Bronchial epithelial cell (primary cell): ENCODE data around the gene DNAI2. TPM values are rescaled to one million over a fixed set of nuclear protein-coding genes. Genes with fewer than 3 reads are reported as not detected.

ENCODE experiments used
- DNase-seq: peaks from one replicate; pipeline ENCODE4 v3.0.0-alpha.2; 2010; ENCODE audit warnings: low read depth
- FAIRE-seq: peaks from 2 replicates; lab custom pipeline; 2011; peaks lifted over from hg19 to GRCh38; lab: Jason Lieb, UNC
- H3K27me3 ChIP-seq: 2 replicates; pipeline ENCODE4 v1.5.1; 2011; ENCODE audit warnings: low read length; ENCODE audit not compliant: control insufficient read depth, insufficient read depth
- H3K36me3 ChIP-seq: 2 replicates; pipeline ENCODE4 v1.5.1; 2011; ENCODE audit warnings: low read length; ENCODE audit not compliant: control insufficient read depth, insufficient read depth
- H3K4me3 ChIP-seq: 2 replicates; pipeline ENCODE4 v1.5.1; 2011; ENCODE audit warnings: mild to moderate bottlenecking, low read depth, low read length, control low read depth
- CTCF ChIP-seq: IDR thresholded peaks from 2 replicates; pipeline ENCODE4 v1.5.1; 2011; ENCODE audit warnings: mild to moderate bottlenecking, moderate library complexity, low read length, control low read depth, inconsistent platforms; ENCODE audit not compliant: insufficient read depth, severe bottlenecking
- total RNA-seq: library from RNA; depleted of rRNA; stranded (reverse); fragments of >200 nt; gene quantifications from 2 replicates; pipeline ENCODE4 v1.2.1, GENCODE V29; 2014

The DNAI2 gene
- total RNA-seq, 1 donor from 2014 or later: not detected

GRCh38 chr17:74340470-74341023, 66.5 kb downstream of the DNAI2 start:
- FAIRE-seq: no peak
- Histone ChIP-seq H3K36me3 (no peaks in the 10 kb centered on the region), H3K4me3 (no peak overlapping the region), H3K27me3 (peaks cover 2% of the 10 kb centered on the region)
- no peak for TF ChIP-seq CTCF
- DNase-seq: no peak

GRCh38 chr17:74342224-74342623, 68.2 kb downstream of the DNAI2 start:
- Histone ChIP-seq H3K27me3 (peaks cover 2% of the 10 kb centered on the region), H3K4me3 (no peak overlapping the region), H3K36me3 (no peaks in the 10 kb centered on the region)
- DNase-seq (no peak), FAIRE-seq (no peak)
- no peak for TF ChIP-seq CTCF

- no peak for DNase-seq
- peaks cover 2% of the 10 kb centered on the region for H3K27me3 ChIP-seq
Observed at GRCh38 chr17:74343121-74343520, 69.1 kb downstream of the DNAI2 start.

GRCh38 chr17:74343526-74344284, 69.7 kb downstream of the DNAI2 start:
- DNase-seq (no peak), FAIRE-seq (no peak)
- H3K36me3 ChIP-seq: no peaks in the 10 kb centered on the region
- H3K27me3 ChIP-seq: peaks cover 2% of the 10 kb centered on the region
- TF ChIP-seq CTCF: no peak
- no peak overlapping the region for H3K4me3 ChIP-seq

More at GRCh38 chr17:74343121-74343520, 69.1 kb downstream of the DNAI2 start:
- no peaks in the 10 kb centered on the region for H3K36me3 ChIP-seq
- no peak for TF ChIP-seq CTCF
- H3K4me3 ChIP-seq: no peak overlapping the region
- FAIRE-seq: no peak

GRCh38 chr17:74344658-74345057, 70.6 kb downstream of the DNAI2 start:
- Histone ChIP-seq H3K4me3 (no peak overlapping the region), H3K36me3 (no peaks in the 10 kb centered on the region), H3K27me3 (peaks cover 2% of the 10 kb centered on the region)
- FAIRE-seq: no peak
- no peak for DNase-seq
- no peak for TF ChIP-seq CTCF
